HCT116 (cell line): Measurements from ENCODE around the gene PRR16. TPM values are rescaled to one million over a fixed set of nuclear protein-coding genes. Genes with fewer than 3 reads are reported as not detected.

Experiments
- ATAC-seq: fragments of 200-7000 bp; cut with Tn5 transposase; 2 replicates; pipeline ENCODE4 v1.9.1; 2020; ENCODE audit warnings: mild to moderate bottlenecking, moderate library complexity
- BruUV-seq: library from RNA; stranded (reverse); fragments of 400-500 nt; replicated peaks from 2 replicates; lab custom pipeline; 2021; lab: Mats Ljungman, UMichigan
- CTCF ChIA-PET: fragments of 300-600 bp; sonication (Branson Sonifier 250); formaldehyde crosslinking; loops from one replicate; lab custom pipeline; 2021; ENCODE audit warnings: antibody characterized with exemption; lab: Charles Lee
- POLR2A ChIA-PET: fragments of 300-600, 350-600 bp; sonication (Branson Sonifier 250); formaldehyde crosslinking; loops from one replicate; lab custom pipeline; 2021; ENCODE audit warnings: antibody characterized with exemption; lab: Charles Lee
- RAD21 ChIA-PET, 2 experiments: fragments of 300-600 bp; sonication (Branson Sonifier 250); formaldehyde crosslinking; loops; one replicate each; lab custom pipeline; 2023; ENCODE audit warnings: low total read pairs in 2 of 2; ENCODE audit not compliant: uncharacterized antibody in 2 of 2, unreplicated experiment in 2 of 2, low non-redundant PET in 1 of 2; lab: Charles Lee
- DNase-seq: peaks from one replicate; pipeline ENCODE4 v3.0.0-alpha.2; 2010; ENCODE audit warnings: low read depth, low spot score
- H2AFZ ChIP-seq: fragments of 200-600 bp; shearing (Covaris generic), sonication (generic); 2 replicates; pipeline ENCODE4 v1.6.1; 2017; ENCODE audit warnings: low read depth, mixed run types, mixed read lengths, antibody characterized with exemption, low read length; ENCODE audit not compliant: poor library complexity, severe bottlenecking
- H3K27ac ChIP-seq: 2 replicates; pipeline ENCODE4 v1.5.1; 2012; ENCODE audit warnings: low read depth, low read length
- H3K27me3 ChIP-seq: fragments of 200-600 bp; sonication (generic); 2 replicates; pipeline ENCODE4 v1.6.1; 2016; ENCODE audit warnings: mixed run types, low read length, mixed read lengths; ENCODE audit not compliant: insufficient read depth
- H3K36me3 ChIP-seq, 2 experiments: fragments of 200-500 bp in 1 of 2; fragments of 200-600 bp in 1 of 2; sonication (Bioruptor generic) in 1 of 2; sonication (generic) in 1 of 2; 2 replicates each; pipeline versions ENCODE4 v1.5.1 to v1.6.1; 2014 to 2016; ENCODE audit warnings: low read length in 2 of 2, inconsistent platforms in 1 of 2, mixed read lengths in 1 of 2, mixed run types in 1 of 2; ENCODE audit not compliant: insufficient read depth in 2 of 2, control insufficient read depth in 1 of 2
- H3K4me1 ChIP-seq, 2 experiments: fragments of 200-600 bp in 1 of 2; sonication (generic) in 1 of 2; 2 replicates each; pipeline versions ENCODE4 v1.5.1 to v1.6.1; 2012 to 2017; ENCODE audit warnings: low read length in 2 of 2, inconsistent platforms in 1 of 2, mild to moderate bottlenecking in 1 of 2, mixed read lengths in 1 of 2, mixed run types in 1 of 2, moderate library complexity in 1 of 2; ENCODE audit not compliant: insufficient read depth in 2 of 2, control insufficient read depth in 1 of 2
- H3K4me2 ChIP-seq: fragments of 200-600 bp; sonication (generic); 2 replicates; pipeline ENCODE4 v1.6.1; 2017; ENCODE audit warnings: mixed run types, low read length, mixed read lengths
- H3K4me3 ChIP-seq, 2 experiments: fragments of 200-600 bp in 1 of 2; sonication (generic) in 1 of 2; replicated peaks in 1 of 2; 2 replicates each; pipeline ENCODE4 v1.5.1; 2011 to 2016; ENCODE audit warnings: low read length in 2 of 2, control low read depth in 1 of 2, low read depth in 1 of 2, mild to moderate bottlenecking in 1 of 2, mixed read lengths in 1 of 2, mixed run types in 1 of 2
- H3K79me2 ChIP-seq: fragments of 200-600 bp; sonication (generic); 2 replicates; pipeline ENCODE4 v1.6.1; 2017; ENCODE audit warnings: mild to moderate bottlenecking, mixed run types, low read length, moderate library complexity, mixed read lengths; ENCODE audit not compliant: insufficient read depth
- H3K9ac ChIP-seq: fragments of 200-600 bp; sonication (generic); 2 replicates; pipeline ENCODE4 v1.6.1; 2016; ENCODE audit warnings: low read length, mixed read lengths
- H3K9me2 ChIP-seq: fragments of 200-600 bp; sonication (generic), shearing (Covaris generic); 2 replicates; pipeline ENCODE4 v1.6.1; 2017; ENCODE audit warnings: mixed run types, mild to moderate bottlenecking, moderate library complexity; ENCODE audit not compliant: insufficient read depth
- H3K9me3 ChIP-seq, 2 experiments: fragments of 200-500 bp in 1 of 2; fragments of 200-600 bp in 1 of 2; sonication (Bioruptor generic) in 1 of 2; sonication (generic) in 1 of 2; 2 replicates each; pipeline ENCODE4 v1.6.1; 2014 to 2017; ENCODE audit warnings: low read length in 2 of 2, mixed read lengths in 2 of 2, inconsistent platforms in 1 of 2, low read depth in 1 of 2, mild to moderate bottlenecking in 1 of 2, mixed run types in 1 of 2, moderate library complexity in 1 of 2; ENCODE audit not compliant: control insufficient read depth in 1 of 2, insufficient read depth in 1 of 2
- H4K20me1 ChIP-seq: fragments of 200-600 bp; sonication (generic), shearing (Covaris generic); 2 replicates; pipeline ENCODE4 v1.6.1; 2017; ENCODE audit warnings: mixed run types, mild to moderate bottlenecking, moderate library complexity; ENCODE audit not compliant: insufficient read depth
- CEBPB ChIP-seq: IDR thresholded peaks from 2 replicates; pipeline ENCODE4 v1.6.1; 2012; ENCODE audit warnings: low read depth
- ELF1 ChIP-seq: IDR thresholded peaks from 2 replicates; pipeline ENCODE4 v1.6.1; 2012; ENCODE audit warnings: low read depth, borderline replicate concordance
- FOSL1 ChIP-seq: IDR thresholded peaks from 2 replicates; pipeline ENCODE4 v1.6.1; 2012; ENCODE audit warnings: low read depth
- POLR2AphosphoS5 ChIP-seq: IDR thresholded peaks from 2 replicates; pipeline ENCODE4 v1.6.1; 2011; ENCODE audit warnings: mild to moderate bottlenecking, low read depth, low read length, moderate library complexity
- TCF7L2 ChIP-seq: IDR thresholded peaks from 2 replicates; pipeline ENCODE4 v1.7.0; 2011; ENCODE audit warnings: borderline replicate concordance, inconsistent platforms; ENCODE audit not compliant: insufficient read depth, insufficient read length; ENCODE audit errors: extremely low read depth
- YY1 ChIP-seq: IDR thresholded peaks from 2 replicates; pipeline ENCODE4 v1.6.1; 2011; ENCODE audit warnings: low read length, low read depth, moderate library complexity, mild to moderate bottlenecking; ENCODE audit not compliant: insufficient replicate concordance; ENCODE audit errors: extremely low read depth
- ZNF274 ChIP-seq: fragments of 200-500 bp; sonication (Bioruptor generic); IDR thresholded peaks from 2 replicates; pipeline ENCODE4 v1.6.1; 2014; ENCODE audit warnings: mild to moderate bottlenecking, low read depth, low read length, inconsistent platforms
- intact Hi-C: fragments of 100-400 bp; cut with micrococcal nuclease; formaldehyde crosslinking; loops from 2 replicates; pipeline ENCODE4 v1.10.0; 2022
- total RNA-seq: library from RNA; stranded (reverse); gene quantifications from one replicate; pipeline ENCODE4 v1.2.1, GENCODE V29; 2021; ENCODE audit not compliant: unreplicated experiment
- TF ChIP-seq, protein P1 (sequence below), 3 experiments: fragments of 200-600 bp in 1 of 3; sonication (generic) in 1 of 3; IDR thresholded peaks in 2 of 3; conservative IDR thresholded peaks in 1 of 3; 2 replicates each; pipeline ENCODE4 v1.5.1; 2012 to 2017; ENCODE audit warnings: low read depth in 2 of 3, low read length in 2 of 3, antibody characterized with exemption in 1 of 3, borderline replicate concordance in 1 of 3, control low read depth in 1 of 3, mild to moderate bottlenecking in 1 of 3, mixed read lengths in 1 of 3, mixed run types in 1 of 3, moderate library complexity in 1 of 3; ENCODE audit not compliant: insufficient read depth in 1 of 3

PRR16 gene
- total RNA-seq, 1 experiment from 2014 or later: 0.42 TPM

DNA sequence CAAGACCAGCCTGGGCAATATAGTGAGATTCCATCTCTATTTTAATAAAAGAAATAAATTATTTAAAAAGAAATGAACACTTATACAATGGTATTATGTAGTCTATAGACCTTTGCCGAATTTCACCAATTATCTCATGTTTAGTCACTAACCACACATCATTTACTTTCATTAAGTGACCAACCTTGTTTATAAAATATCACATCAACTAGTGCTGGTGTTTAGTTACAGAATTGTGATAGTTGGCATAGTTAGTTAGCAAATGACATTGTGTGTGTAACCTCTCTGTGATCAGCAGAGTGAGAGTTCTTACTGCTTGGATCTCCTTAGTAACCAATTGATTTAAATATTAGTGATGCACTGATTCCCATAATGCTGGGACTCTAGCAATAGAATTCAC, 71.8 kb downstream of the PRR16 start (continued):
- TF ChIP-seq, protein P1, sequence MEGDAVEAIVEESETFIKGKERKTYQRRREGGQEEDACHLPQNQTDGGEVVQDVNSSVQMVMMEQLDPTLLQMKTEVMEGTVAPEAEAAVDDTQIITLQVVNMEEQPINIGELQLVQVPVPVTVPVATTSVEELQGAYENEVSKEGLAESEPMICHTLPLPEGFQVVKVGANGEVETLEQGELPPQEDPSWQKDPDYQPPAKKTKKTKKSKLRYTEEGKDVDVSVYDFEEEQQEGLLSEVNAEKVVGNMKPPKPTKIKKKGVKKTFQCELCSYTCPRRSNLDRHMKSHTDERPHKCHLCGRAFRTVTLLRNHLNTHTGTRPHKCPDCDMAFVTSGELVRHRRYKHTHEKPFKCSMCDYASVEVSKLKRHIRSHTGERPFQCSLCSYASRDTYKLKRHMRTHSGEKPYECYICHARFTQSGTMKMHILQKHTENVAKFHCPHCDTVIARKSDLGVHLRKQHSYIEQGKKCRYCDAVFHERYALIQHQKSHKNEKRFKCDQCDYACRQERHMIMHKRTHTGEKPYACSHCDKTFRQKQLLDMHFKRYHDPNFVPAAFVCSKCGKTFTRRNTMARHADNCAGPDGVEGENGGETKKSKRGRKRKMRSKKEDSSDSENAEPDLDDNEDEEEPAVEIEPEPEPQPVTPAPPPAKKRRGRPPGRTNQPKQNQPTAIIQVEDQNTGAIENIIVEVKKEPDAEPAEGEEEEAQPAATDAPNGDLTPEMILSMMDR (IDR thresholded peaks at IDR 0.05 in 2 of 3, conservative IDR thresholded peaks at IDR 0.05 in 1 of 3; ENCODE audit: borderline replicate concordance in 1 of 3, insufficient read depth in 1 of 3, low read depth in 2 of 3, low read length in 2 of 3): no peak
- TF ChIP-seq ZNF274: no peak
- TF ChIP-seq, all 23 proteins: peak for 0

DNA sequence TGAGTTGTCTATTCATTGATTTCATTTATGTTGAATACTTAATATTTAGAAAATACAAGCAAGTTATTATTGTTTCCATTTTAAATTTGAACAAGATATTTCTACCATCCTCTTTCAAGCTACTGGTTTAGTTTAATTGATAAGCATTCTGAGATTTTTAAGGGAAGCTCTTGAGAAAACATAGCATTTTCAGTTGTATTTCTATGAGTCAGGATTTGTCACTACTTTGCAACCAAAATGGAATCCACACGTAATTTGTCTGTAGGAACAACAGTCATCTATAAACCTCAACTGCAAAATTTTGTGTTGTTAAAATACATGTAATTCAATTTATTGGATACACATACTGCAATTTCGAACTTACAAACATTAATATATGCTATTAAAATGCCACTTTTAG, 74.0 kb downstream of the PRR16 start:
- no peaks in the 10 kb centered on the region for H3K9me2 ChIP-seq
- TF ChIP-seq FOSL1: no peak
- TF ChIP-seq POLR2AphosphoS5: no peak
- TF ChIP-seq YY1: no peak
- TF ChIP-seq TCF7L2: no peak
- TF ChIP-seq ELF1: no peak
- no peak for TF ChIP-seq CEBPB
- TF ChIP-seq, all 23 proteins: peak for 0
- H3K4me3 ChIP-seq: no peak overlapping the region
- ATAC-seq: no peak
- H4K20me1 ChIP-seq: no peaks in the 10 kb centered on the region
- no peaks in the 10 kb centered on the region for H3K79me2 ChIP-seq
- no peak for DNase-seq
- no peaks in the 10 kb centered on the region for H3K27me3 ChIP-seq
- ChIA-PET RAD21 (no interaction called here), CTCF (no interaction called here), POLR2A (no interaction called here)
- no peak overlapping the region for H2AFZ ChIP-seq
- no peaks in the 10 kb centered on the region for H3K36me3 ChIP-seq
- no TSS peak for BruUV-seq
- no peak overlapping the region for H3K27ac ChIP-seq
- peaks cover 0 to 6% of the 10 kb centered on the region in 2 experiments; a peak in 2 of 4 replicates for H3K4me1 ChIP-seq
- no peaks in the 10 kb centered on the region for H3K9me3 ChIP-seq
- no peak overlapping the region for H3K9ac ChIP-seq
- no peak overlapping the region for H3K4me2 ChIP-seq
- intact Hi-C loops: no loop called here
